ENCODE measurements around the gene CACNA2D2.

GRCh38 chr3:50358355-50358910 is 145.0 kb downstream of the CACNA2D2 start:
- TF ChIP-seq CTCF (IDR thresholded peaks at IDR 0.05): no peak
- TF ChIP-seq POLR2A (IDR thresholded peaks at IDR 0.05): no peak
